ENCODE results near the gene SLC8A1.

DNA sequence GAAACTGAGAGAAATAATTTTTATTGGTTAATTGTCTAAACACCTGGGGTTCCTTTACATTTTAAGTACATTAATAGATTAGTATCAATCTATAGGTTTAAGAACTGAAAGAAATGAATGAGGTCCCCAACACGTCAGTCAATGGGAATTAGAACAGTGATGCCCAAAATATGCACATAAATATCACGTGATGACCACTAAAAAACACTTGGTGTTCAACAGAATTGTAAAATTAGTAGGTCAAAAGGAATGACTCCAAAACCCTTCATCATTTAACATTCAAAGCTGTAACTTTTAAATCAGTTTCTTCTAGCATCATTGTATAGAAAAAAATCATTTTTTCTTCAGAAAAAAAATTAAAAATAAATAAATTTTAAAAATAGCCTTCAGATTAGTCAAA, 140.9 kb downstream of the SLC8A1 start:
- TF ChIP-seq, protein P1, sequence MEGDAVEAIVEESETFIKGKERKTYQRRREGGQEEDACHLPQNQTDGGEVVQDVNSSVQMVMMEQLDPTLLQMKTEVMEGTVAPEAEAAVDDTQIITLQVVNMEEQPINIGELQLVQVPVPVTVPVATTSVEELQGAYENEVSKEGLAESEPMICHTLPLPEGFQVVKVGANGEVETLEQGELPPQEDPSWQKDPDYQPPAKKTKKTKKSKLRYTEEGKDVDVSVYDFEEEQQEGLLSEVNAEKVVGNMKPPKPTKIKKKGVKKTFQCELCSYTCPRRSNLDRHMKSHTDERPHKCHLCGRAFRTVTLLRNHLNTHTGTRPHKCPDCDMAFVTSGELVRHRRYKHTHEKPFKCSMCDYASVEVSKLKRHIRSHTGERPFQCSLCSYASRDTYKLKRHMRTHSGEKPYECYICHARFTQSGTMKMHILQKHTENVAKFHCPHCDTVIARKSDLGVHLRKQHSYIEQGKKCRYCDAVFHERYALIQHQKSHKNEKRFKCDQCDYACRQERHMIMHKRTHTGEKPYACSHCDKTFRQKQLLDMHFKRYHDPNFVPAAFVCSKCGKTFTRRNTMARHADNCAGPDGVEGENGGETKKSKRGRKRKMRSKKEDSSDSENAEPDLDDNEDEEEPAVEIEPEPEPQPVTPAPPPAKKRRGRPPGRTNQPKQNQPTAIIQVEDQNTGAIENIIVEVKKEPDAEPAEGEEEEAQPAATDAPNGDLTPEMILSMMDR (IDR thresholded peaks at IDR 0.05), result no peak
- TF ChIP-seq POLR2A (IDR thresholded peaks at IDR 0.05), result no peak
- no peak for TF ChIP-seq EP300 (IDR thresholded peaks at IDR 0.05; ENCODE audit: low read depth)
